Esophagus squamous epithelium (tissue), 5 donors: Measurements from ENCODE around the gene ATP6V1G3. TPM values are rescaled to one million over a fixed set of nuclear protein-coding genes. Genes with fewer than 3 reads are reported as not detected.
"Not testable (repeated sequence)": the region's sequence is repeated elsewhere in the genome, so short reads cannot be mapped to it uniquely, and the experiment has no call there.

ENCODE experiments used
- DNase-seq: peaks from one replicate; lab custom pipeline; 2025; lab: John Stamatoyannopoulos, UW
- H3K27ac ChIP-seq, 4 donors: fragments of 200-600 bp; sonication (generic); one replicate each; pipeline ENCODE4 v1.5.1; 2016 to 2019; ENCODE audit warnings: mild to moderate bottlenecking in 1 of 4
- H3K27me3 ChIP-seq, 4 donors: fragments of 200-600 bp; sonication (generic); 1 replicate in 3 of 4; 2 replicates in 1 of 4; pipeline versions ENCODE4 v1.5.1 to v1.6.0; 2017 to 2021; ENCODE audit warnings: antibody characterized with exemption in 1 of 4
- H3K36me3 ChIP-seq, 3 donors: fragments of 200-600 bp; sonication (generic); one replicate each; pipeline ENCODE4 v1.5.1; 2016 to 2019
- H3K4me1 ChIP-seq, 3 donors: fragments of 200-600 bp; sonication (generic); one replicate each; pipeline ENCODE4 v1.5.1; 2017 to 2019
- H3K4me3 ChIP-seq, 4 donors: fragments of 200-600 bp; sonication (generic); 1 replicate in 3 of 4; 2 replicates in 1 of 4; pipeline ENCODE4 v1.5.1; 2016 to 2019; ENCODE audit warnings: mild to moderate bottlenecking in 2 of 4, moderate library complexity in 1 of 4
- H3K9me3 ChIP-seq, 3 donors: fragments of 200-600 bp; sonication (generic); one replicate each; pipeline ENCODE4 v1.5.1; 2016 to 2019
- POLR2A ChIP-seq, 4 donors: fragments of 450-650 bp; IDR thresholded peaks; one replicate each; pipeline ENCODE4 v1.6.1; 2017; ENCODE audit warnings: antibody characterized with exemption in 4 of 4, mild to moderate bottlenecking in 4 of 4, moderate library complexity in 3 of 4
- WGBS, 2 donors: methylation state at CpG; one replicate each; pipeline ENCODE4 v1.1.5; 2018; 5-methylcytosine and 5-hydroxymethylcytosine counted together
- intact Hi-C: fragments of 100-400 bp; cut with DNase I; formaldehyde crosslinking; loops from one replicate; pipeline ENCODE4 v1.15.0; 2022
- total RNA-seq, 4 donors: library from RNA; depleted of rRNA; stranded (reverse); fragments of >200 nt; gene quantifications; one replicate each; pipeline ENCODE4 v1.1.0, GENCODE V29; 2016
- TF ChIP-seq, protein P1 (sequence below), 6 experiments: fragments of 450-650 bp in 4 of 6; fragments of 200-600 bp in 2 of 6; sonication (generic) in 2 of 6; IDR thresholded peaks; one replicate each; pipeline ENCODE4 v1.5.1; 2016 to 2019; ENCODE audit warnings: antibody characterized with exemption in 6 of 6, mild to moderate bottlenecking in 4 of 6, moderate library complexity in 4 of 6
- donor health status: DM: yes; HTN: yes; CAD: no.

Gene ATP6V1G3, protein sequence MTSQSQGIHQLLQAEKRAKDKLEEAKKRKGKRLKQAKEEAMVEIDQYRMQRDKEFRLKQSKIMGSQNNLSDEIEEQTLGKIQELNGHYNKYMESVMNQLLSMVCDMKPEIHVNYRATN
- total RNA-seq, result not detected

DNA sequence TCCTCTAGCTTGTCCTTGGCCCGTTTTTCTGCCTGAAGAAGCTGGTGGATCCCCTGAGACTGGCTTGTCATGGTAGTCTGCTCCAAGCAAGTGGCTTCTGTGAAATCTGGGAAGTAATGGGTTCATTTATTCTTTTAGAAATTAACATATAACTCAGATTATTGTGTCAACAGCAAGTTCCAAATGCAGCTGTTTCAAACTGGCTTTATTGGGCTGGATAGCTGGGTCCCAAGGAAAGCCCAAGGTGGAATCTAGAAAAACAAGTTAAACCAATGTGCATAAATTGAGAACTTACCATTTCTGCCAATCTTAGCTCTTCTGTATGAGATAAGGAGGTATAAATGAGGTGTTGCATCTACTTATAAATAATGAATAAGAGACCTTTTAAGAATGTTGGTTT, at the start of gene ATP6V1G3:
Gene ATP6V1G3 (minus strand): TSS at position 101 of the 400 bp plus-strand sequence. CDS start 30 bp downstream, at position 71.
- Histone ChIP-seq H3K36me3 (no peaks in the 10 kb centered on the region), H3K27me3 (no peaks in the 10 kb centered on the region), H3K9me3 (no peaks in the 10 kb centered on the region), H3K27ac (no peak within 1 kb of the TSS), H3K4me1 (no peaks in the 10 kb centered on the region), H3K4me3 (no peak within 1 kb of the TSS)
- no peak for DNase-seq
- intact Hi-C loops, result no loop called here
- TF ChIP-seq POLR2A (IDR thresholded peaks at IDR 0.05), result no peak
- 40 to 58% methylated on average over 1 of the region's 1 CpG for WGBS, 2 donors

GRCh38 chr1:198588845-198589244, 48.4 kb upstream of the ATP6V1G3 start:
- DNase-seq, result no peak
- intact Hi-C loops, result no loop called here
- Histone ChIP-seq H3K4me3 (no peak overlapping the region), H3K36me3 (no peaks in the 10 kb centered on the region), H3K27me3 (no peaks in the 10 kb centered on the region), H3K27ac (no peak overlapping the region), H3K9me3 (peaks cover 0 to 2% (median 0%) of the 10 kb centered on the region in 3 donors), H3K4me1 (no peaks in the 10 kb centered on the region)
- no peak for TF ChIP-seq POLR2A (IDR thresholded peaks at IDR 0.05)
- TF ChIP-seq, protein P1, sequence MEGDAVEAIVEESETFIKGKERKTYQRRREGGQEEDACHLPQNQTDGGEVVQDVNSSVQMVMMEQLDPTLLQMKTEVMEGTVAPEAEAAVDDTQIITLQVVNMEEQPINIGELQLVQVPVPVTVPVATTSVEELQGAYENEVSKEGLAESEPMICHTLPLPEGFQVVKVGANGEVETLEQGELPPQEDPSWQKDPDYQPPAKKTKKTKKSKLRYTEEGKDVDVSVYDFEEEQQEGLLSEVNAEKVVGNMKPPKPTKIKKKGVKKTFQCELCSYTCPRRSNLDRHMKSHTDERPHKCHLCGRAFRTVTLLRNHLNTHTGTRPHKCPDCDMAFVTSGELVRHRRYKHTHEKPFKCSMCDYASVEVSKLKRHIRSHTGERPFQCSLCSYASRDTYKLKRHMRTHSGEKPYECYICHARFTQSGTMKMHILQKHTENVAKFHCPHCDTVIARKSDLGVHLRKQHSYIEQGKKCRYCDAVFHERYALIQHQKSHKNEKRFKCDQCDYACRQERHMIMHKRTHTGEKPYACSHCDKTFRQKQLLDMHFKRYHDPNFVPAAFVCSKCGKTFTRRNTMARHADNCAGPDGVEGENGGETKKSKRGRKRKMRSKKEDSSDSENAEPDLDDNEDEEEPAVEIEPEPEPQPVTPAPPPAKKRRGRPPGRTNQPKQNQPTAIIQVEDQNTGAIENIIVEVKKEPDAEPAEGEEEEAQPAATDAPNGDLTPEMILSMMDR (IDR thresholded peaks at IDR 0.05), result no peak

DNA sequence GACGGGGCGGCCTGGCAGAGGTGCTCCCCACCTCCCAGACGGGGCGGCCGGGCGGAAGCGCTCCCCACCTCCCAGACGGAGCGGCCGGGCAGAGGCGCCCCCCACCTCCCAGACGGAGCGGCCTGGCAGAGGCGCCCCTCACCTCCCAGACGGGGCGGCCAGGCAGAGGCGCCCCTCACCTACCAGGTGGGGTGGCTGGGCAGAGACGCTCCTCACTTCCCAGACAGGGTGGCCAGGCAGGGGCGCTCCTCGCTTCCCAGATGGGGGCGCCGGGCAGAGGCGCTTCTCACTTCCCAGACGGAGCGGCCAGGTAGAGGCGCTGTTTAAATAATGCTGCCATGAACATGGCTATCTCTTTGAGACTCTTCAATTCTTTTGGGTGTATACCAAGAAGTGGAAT, 43.7 kb upstream of the ATP6V1G3 start:
- Histone ChIP-seq H3K27me3 (no peaks in the 10 kb centered on the region), H3K27ac (no peak overlapping the region), H3K4me1 (no peaks in the 10 kb centered on the region), H3K4me3 (no peak overlapping the region), H3K36me3 (no peaks in the 10 kb centered on the region), H3K9me3 (peaks cover 0 to 2% (median 0%) of the 10 kb centered on the region in 3 donors)
- TF ChIP-seq, protein P1 (IDR thresholded peaks at IDR 0.05), result no peak
- no peak for TF ChIP-seq POLR2A (IDR thresholded peaks at IDR 0.05)
- 89 to 97% methylated on average over 5 to 7 of the region's 26 CpGs for WGBS, 2 donors
- intact Hi-C loops, result no loop called here
- DNase-seq, result no peak

DNA sequence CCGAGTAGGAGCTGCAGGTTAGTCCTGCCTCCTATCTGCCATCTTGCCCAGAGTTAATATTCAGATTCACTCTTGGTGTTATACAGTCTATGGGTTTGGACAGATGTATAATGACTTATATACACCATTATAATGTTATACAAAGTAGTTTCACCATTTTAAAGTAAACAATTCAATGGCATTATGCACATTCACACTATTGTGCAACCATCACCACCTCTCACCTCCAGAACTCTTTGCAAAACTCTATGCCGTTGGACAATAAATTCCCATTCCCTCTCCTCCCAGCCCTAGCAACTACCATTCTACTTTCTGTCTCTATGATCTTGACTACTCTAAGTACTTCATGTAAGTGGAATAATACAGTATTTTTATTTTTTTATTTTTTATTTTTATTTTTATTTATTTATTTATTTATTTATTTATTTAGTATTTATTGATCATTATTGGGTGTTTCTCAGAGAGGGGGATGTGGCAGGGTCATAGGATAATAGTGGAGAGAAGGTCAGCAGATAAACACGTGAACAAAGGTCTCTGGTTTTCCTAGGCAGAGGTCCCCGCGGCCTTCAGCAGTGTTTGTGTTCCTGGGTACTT, 42.8 kb upstream of the ATP6V1G3 start:
- 82 to 84% methylated on average over 5 of the region's 5 CpGs for WGBS, 2 donors
- H3K27me3 ChIP-seq, H3K9me3 ChIP-seq, H3K36me3 ChIP-seq, DNase-seq, H3K4me3 ChIP-seq, H3K27ac ChIP-seq, intact Hi-C loops, H3K4me1 ChIP-seq: not testable (repeated sequence)

- Histone ChIP-seq H3K27me3 (no peaks in the 10 kb centered on the region), H3K4me1 (no peaks in the 10 kb centered on the region), H3K27ac (no peak overlapping the region), H3K36me3 (no peaks in the 10 kb centered on the region), H3K9me3 (no peaks in the 10 kb centered on the region), H3K4me3 (no peak overlapping the region)
- TF ChIP-seq POLR2A (IDR thresholded peaks at IDR 0.05), result no peak
- TF ChIP-seq, protein P1 (IDR thresholded peaks at IDR 0.05), result no peak
- DNase-seq, result no peak
- intact Hi-C loops, result no loop called here
- 78 to 88% methylated on average over 1 of the region's 1 CpG for WGBS, 2 donors
These were observed 37.0 kb upstream of the ATP6V1G3 start for GRCh38 chr1:198577444-198577843.

- DNase-seq, result no peak
- WGBS, 2 donors, result 84 to 88% methylated on average over 2 of the region's 2 CpGs
- Histone ChIP-seq H3K9me3 (no peaks in the 10 kb centered on the region), H3K4me3 (no peak overlapping the region), H3K27ac (no peak overlapping the region), H3K27me3 (no peaks in the 10 kb centered on the region), H3K36me3 (no peaks in the 10 kb centered on the region), H3K4me1 (no peaks in the 10 kb centered on the region)
- intact Hi-C loops, result no loop called here
- TF ChIP-seq, protein P1 (IDR thresholded peaks at IDR 0.05), result no peak
- no peak for TF ChIP-seq POLR2A (IDR thresholded peaks at IDR 0.05)
These were observed 35.5 kb upstream of the ATP6V1G3 start for GRCh38 chr1:198575798-198576641.
